Ishikawa (cell line): ENCODE results near the gene USP11.

ENCODE experiments used
- CEBPB ChIP-seq: IDR thresholded peaks from 2 replicates; pipeline ENCODE4 v1.6.1; 2012
- CREB1 ChIP-seq: IDR thresholded peaks from 2 replicates; pipeline ENCODE4 v1.6.1; 2012; ENCODE audit warnings: low read depth
- EGR1 ChIP-seq: IDR thresholded peaks from 2 replicates; pipeline ENCODE4 v1.6.1; 2012
- EP300 ChIP-seq: IDR thresholded peaks from 2 replicates; pipeline ENCODE4 v1.6.1; 2012; ENCODE audit warnings: borderline replicate concordance
- FOXM1 ChIP-seq: IDR thresholded peaks from 2 replicates; pipeline ENCODE4 v1.6.1; 2012; ENCODE audit warnings: low read depth, borderline replicate concordance
- MAX ChIP-seq: IDR thresholded peaks from 2 replicates; pipeline ENCODE4 v1.6.1; 2012
- NFIC ChIP-seq: IDR thresholded peaks from 2 replicates; pipeline ENCODE4 v1.6.1; 2012
- RAD21 ChIP-seq: IDR thresholded peaks from 2 replicates; pipeline ENCODE4 v1.6.1; 2012; ENCODE audit warnings: low read depth
- REST ChIP-seq: IDR thresholded peaks from 2 replicates; pipeline ENCODE4 v1.6.1; 2012; ENCODE audit warnings: low read depth, mild to moderate bottlenecking
- TAF1 ChIP-seq: IDR thresholded peaks from 2 replicates; pipeline ENCODE4 v1.6.1; 2012; ENCODE audit warnings: low read depth, mild to moderate bottlenecking
- TCF12 ChIP-seq: IDR thresholded peaks from 2 replicates; pipeline ENCODE4 v1.6.1; 2012; ENCODE audit warnings: low read depth
- TEAD4 ChIP-seq: IDR thresholded peaks from 2 replicates; pipeline ENCODE4 v1.6.1; 2012
- USF1 ChIP-seq: IDR thresholded peaks from 2 replicates; pipeline ENCODE4 v1.6.1; 2012
- YY1 ChIP-seq: IDR thresholded peaks from 2 replicates; pipeline ENCODE4 v1.6.1; 2012; ENCODE audit warnings: low read depth
- ZBTB7A ChIP-seq: IDR thresholded peaks from 2 replicates; pipeline ENCODE4 v1.6.1; 2012; ENCODE audit warnings: low read depth

Gene USP11

GRCh38 chrX:47186096-47186740 lies 46.6 kb upstream of the USP11 start:
- TF ChIP-seq FOXM1 (no peak), YY1 (no peak), REST (no peak), EP300 (no peak)

GRCh38 chrX:47187106-47187677 lies 45.6 kb upstream of the USP11 start:
- TF ChIP-seq TEAD4 (no peak), NFIC (peak; percentile 10; the same call in 1 of the 2 replicates)

- TF ChIP-seq TCF12 (no peak), ZBTB7A (no peak), RAD21 (no peak), USF1 (no peak), EGR1 (no peak), FOXM1 (no peak), REST (no peak)
These were observed 42.9 kb upstream of the USP11 start for GRCh38 chrX:47189906-47190305.

GRCh38 chrX:47190445-47191269 lies 42.2 kb upstream of the USP11 start:
- TF ChIP-seq MAX, result peak; percentile 96
- no peak for TF ChIP-seq REST
- peak; percentile 46; the same call in 1 of the 2 replicates for TF ChIP-seq EP300
- TF ChIP-seq YY1, result peak; percentile 46; the same call in 1 of the 2 replicates
- peak; percentile 77 for TF ChIP-seq USF1
- no peak for TF ChIP-seq TAF1
- TF ChIP-seq TCF12, result 0 out of 2 replicates have a peak, but pooled peaks have one; percentile 30
- TF ChIP-seq EGR1, result no peak

- no peak for TF ChIP-seq ZBTB7A
- no peak for TF ChIP-seq NFIC
- TF ChIP-seq TCF12, result no peak
- no peak for TF ChIP-seq EGR1
- no peak for TF ChIP-seq RAD21
- no peak for TF ChIP-seq REST
- no peak for TF ChIP-seq MAX
- no peak for TF ChIP-seq TAF1
- no peak for TF ChIP-seq CREB1
- TF ChIP-seq TEAD4, result no peak
- TF ChIP-seq USF1, result no peak
- no peak for TF ChIP-seq FOXM1
- TF ChIP-seq YY1, result no peak
- TF ChIP-seq CEBPB, result no peak
- TF ChIP-seq EP300, result no peak
These were observed 41.5 kb upstream of the USP11 start for GRCh38 chrX:47191331-47191730.
